Left lung (tissue), 10 donors: ENCODE data around the gene PPP3R2. TPM values are rescaled to one million over a fixed set of nuclear protein-coding genes. Genes with fewer than 3 reads are reported as not detected.

Source experiments
- ATAC-seq: fragments of 200-7000 bp; cut with Tn5 transposase; one replicate; pipeline ENCODE4 v1.9.1; 2020; ENCODE audit warnings: moderate library complexity
- DNase-seq, 4 donors: peaks; one replicate each; pipeline ENCODE4 v3.0.0-alpha.2; 2013 to 2020
- H3K27ac ChIP-seq, 2 donors: fragments of 200-600 bp; sonication (generic) in 1 of 2; one replicate each; pipeline versions ENCODE4 v1.5.0 to v1.8.0; 2020 to 2021
- H3K27me3 ChIP-seq, 2 donors: fragments of 200-600 bp; sonication (generic) in 1 of 2; one replicate each; pipeline versions ENCODE4 v1.5.0 to v1.8.0; 2020 to 2021
- H3K36me3 ChIP-seq, 2 donors: fragments of 200-600 bp; sonication (generic) in 1 of 2; one replicate each; pipeline versions ENCODE4 v1.5.0 to v1.8.0; 2020 to 2021
- H3K4me1 ChIP-seq, 2 donors: fragments of 200-600 bp; one replicate each; pipeline ENCODE4 v1.8.0; 2021
- H3K4me3 ChIP-seq, 2 donors: fragments of 200-600 bp; sonication (generic) in 1 of 2; one replicate each; pipeline versions ENCODE4 v1.5.0 to v1.8.0; 2020 to 2021; ENCODE audit warnings: mild to moderate bottlenecking in 1 of 2
- H3K9me3 ChIP-seq, 2 donors: fragments of 200-600 bp; sonication (generic) in 1 of 2; one replicate each; pipeline versions ENCODE4 v1.5.0 to v1.8.0; 2020 to 2021
- intact Hi-C, 2 donors: fragments of 100-400 bp; cut with DNase I; formaldehyde crosslinking; loops; one replicate each; pipeline versions ENCODE4 v1.11.2 to v1.14.2; 2022
- polyA plus RNA-seq, 6 donors: library from polyadenylated mRNA; unstranded; fragments of 120-200 nt; gene quantifications; one replicate each; pipeline ENCODE4 v1.2.1, GENCODE V29; 2013; ENCODE audit not compliant: insufficient read length in 6 of 6
- total RNA-seq, 2 donors: library from RNA; stranded (reverse); fragmentation: NEBNext Ultra II Directional; extraction: Animal tissue kit (Norgen Biotek cat#: 25700); gene quantifications; one replicate each; pipeline ENCODE4 v1.2.1, GENCODE V29; 2021
- TF ChIP-seq, protein P1 (sequence below), 2 donors: fragments of 200-600 bp; sonication (generic) in 1 of 2; IDR thresholded peaks; one replicate each; pipeline versions ENCODE4 v1.5.0 to v1.8.0; 2021; ENCODE audit warnings: antibody characterized with exemption in 2 of 2
- donor health status: DM: no; HTN: yes; CAD: no.
- donor health status: DM: no; HTN: no; CAD: no.

PPP3R2 gene
- total and polyA plus RNA-seq, 8 donors = 0.07 TPM; not detected in 7

DNA sequence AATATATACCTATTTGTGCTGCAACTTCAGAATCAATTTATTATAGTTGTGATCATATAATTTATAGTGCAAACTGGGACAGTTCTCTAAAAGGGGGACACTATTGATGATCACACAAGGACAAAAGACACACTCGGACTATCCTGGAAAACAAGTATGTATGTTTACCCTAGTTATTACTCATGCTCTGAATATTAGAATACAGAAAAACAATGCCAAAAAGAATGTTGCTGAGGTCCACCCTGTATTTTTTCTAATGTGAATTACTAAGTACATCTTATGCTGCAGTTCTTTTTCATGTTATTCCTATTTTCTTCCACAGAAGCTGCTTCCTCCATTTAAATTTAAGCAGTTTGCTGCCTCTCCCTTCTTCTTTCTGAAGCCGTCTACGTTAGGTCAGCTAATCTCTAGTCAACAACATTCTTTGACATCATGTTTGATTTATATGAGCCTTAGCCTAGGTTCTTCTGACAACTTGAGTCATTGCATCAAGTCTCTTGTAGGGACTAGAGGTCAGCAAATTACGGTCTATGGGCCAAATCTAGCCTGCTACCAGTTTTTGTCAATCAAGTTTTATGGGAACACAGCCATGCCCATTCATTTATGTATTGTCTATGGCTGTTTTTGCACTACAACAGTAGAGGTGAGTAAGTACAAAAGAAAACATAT, 40.1 kb upstream of the PPP3R2 start:
- Histone ChIP-seq H3K27ac (no peak overlapping the region), H3K4me3 (no peak overlapping the region), H3K9me3 (no peaks in the 10 kb centered on the region), H3K27me3 (no peaks in the 10 kb centered on the region), H3K4me1 (no peaks in the 10 kb centered on the region), H3K36me3 (no peaks in the 10 kb centered on the region)
- intact Hi-C loops = no loop called here
- ATAC-seq (no peak), DNase-seq (no peak)
- TF ChIP-seq, protein P1, sequence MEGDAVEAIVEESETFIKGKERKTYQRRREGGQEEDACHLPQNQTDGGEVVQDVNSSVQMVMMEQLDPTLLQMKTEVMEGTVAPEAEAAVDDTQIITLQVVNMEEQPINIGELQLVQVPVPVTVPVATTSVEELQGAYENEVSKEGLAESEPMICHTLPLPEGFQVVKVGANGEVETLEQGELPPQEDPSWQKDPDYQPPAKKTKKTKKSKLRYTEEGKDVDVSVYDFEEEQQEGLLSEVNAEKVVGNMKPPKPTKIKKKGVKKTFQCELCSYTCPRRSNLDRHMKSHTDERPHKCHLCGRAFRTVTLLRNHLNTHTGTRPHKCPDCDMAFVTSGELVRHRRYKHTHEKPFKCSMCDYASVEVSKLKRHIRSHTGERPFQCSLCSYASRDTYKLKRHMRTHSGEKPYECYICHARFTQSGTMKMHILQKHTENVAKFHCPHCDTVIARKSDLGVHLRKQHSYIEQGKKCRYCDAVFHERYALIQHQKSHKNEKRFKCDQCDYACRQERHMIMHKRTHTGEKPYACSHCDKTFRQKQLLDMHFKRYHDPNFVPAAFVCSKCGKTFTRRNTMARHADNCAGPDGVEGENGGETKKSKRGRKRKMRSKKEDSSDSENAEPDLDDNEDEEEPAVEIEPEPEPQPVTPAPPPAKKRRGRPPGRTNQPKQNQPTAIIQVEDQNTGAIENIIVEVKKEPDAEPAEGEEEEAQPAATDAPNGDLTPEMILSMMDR (IDR thresholded peaks at IDR 0.05) = no peak

DNA sequence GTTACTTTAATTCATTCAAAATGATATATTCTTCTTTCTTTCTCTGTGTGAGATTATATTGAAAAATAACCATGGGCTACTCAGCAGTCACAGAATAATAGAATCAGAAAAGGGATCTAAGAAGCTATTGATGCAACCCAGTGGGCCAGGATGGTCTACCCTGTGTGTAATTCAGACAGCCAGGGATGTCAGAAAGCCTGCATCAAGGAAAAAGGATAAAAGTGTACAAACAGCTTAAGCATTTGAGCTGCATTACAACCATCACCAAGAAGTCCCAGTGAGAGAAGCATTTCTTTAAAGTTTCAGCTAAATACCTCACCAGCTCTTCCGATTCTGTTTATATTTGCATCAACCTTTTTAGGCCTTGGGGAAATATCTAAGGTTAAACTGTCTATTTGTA, 37.8 kb upstream of the PPP3R2 start:
- DNase-seq = no peak
- TF ChIP-seq, protein P1 (IDR thresholded peaks at IDR 0.05) = no peak
- H3K4me3 ChIP-seq = no peak overlapping the region
- ATAC-seq = no peak
- no peaks in the 10 kb centered on the region for H3K4me1 ChIP-seq
- H3K27ac ChIP-seq = no peak overlapping the region
- no peaks in the 10 kb centered on the region for H3K27me3 ChIP-seq
- intact Hi-C loops = no loop called here
- no peaks in the 10 kb centered on the region for H3K36me3 ChIP-seq
- H3K9me3 ChIP-seq = no peaks in the 10 kb centered on the region

DNA sequence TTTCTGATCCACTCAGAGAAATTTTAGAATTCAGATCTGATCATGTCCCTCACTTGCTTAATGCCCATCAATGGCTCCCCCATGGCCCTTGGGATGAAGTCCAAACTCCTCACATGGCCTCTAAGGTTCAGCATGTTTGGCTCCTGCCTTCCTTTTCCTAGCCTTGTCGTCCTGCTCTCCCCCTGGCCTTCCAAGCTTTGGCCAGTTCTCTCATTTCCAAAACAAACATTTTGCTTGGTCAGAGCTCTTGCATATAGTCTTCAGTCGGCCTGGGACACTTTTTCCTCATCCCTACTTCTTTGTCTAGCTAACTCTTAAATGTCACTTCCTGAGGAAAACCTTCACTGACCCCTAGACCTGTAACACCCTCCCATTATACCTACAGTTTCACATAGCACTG, 37.1 kb upstream of the PPP3R2 start:
- intact Hi-C loops = no loop called here
- no peaks in the 10 kb centered on the region for H3K4me1 ChIP-seq
- no peaks in the 10 kb centered on the region for H3K9me3 ChIP-seq
- H3K36me3 ChIP-seq = no peaks in the 10 kb centered on the region
- H3K27me3 ChIP-seq = no peaks in the 10 kb centered on the region
- TF ChIP-seq, protein P1 (IDR thresholded peaks at IDR 0.05) = no peak
- H3K27ac ChIP-seq = no peak overlapping the region
- H3K4me3 ChIP-seq = no peak overlapping the region
- DNase-seq (no peak), ATAC-seq (no peak)

DNA sequence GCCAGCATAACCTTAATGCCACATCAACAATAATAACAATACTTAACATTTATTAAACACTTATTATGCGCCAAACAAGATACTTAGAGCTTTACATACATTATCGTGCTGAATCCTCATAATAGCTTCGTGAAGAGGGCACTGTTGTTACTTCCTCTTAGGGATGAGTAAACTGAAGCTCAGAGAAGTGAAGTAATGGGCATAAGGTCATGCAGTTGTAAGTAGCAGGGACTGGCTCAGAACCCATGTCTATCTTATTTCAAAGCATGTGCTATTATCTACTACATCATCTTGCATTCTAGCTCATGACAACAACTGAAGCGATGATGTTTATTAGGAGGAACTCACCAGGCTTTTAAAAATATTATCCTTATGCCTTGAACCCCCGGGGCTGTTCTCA, 34.9 kb upstream of the PPP3R2 start:
- ATAC-seq = no peak
- Histone ChIP-seq H3K27ac (no peak overlapping the region), H3K9me3 (no peaks in the 10 kb centered on the region), H3K36me3 (no peaks in the 10 kb centered on the region), H3K27me3 (no peaks in the 10 kb centered on the region), H3K4me3 (no peak overlapping the region), H3K4me1 (no peaks in the 10 kb centered on the region)
- intact Hi-C loops = no loop called here
- TF ChIP-seq, protein P1 (IDR thresholded peaks at IDR 0.05) = no peak
- DNase-seq = no peak

DNA sequence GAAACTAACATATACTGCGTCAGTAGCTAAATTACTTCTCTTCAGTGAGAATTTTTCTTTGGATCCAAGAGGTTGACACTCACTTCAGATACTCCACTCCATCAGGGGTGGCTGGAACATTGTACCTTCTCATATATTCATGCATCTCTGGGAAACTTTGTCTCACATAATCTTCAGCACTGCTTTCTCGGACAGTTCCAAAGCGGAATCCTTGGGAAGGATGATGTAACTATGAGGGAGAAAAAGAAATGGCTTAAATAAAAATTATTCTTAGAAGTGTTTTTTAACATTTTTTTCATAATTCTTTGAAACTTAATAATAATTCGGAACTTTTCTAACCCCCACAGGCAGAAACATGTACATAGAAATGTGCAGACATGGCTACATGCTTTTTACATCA, 33.4 kb upstream of the PPP3R2 start:
- H3K27me3 ChIP-seq = no peaks in the 10 kb centered on the region
- ATAC-seq = no peak
- H3K4me1 ChIP-seq = no peaks in the 10 kb centered on the region
- TF ChIP-seq, protein P1 (IDR thresholded peaks at IDR 0.05) = no peak
- H3K4me3 ChIP-seq = no peak overlapping the region
- no peaks in the 10 kb centered on the region for H3K36me3 ChIP-seq
- H3K27ac ChIP-seq = no peak overlapping the region
- DNase-seq = peak in 1 of 4 donors; percentile 29
- intact Hi-C loops = no loop called here
- no peaks in the 10 kb centered on the region for H3K9me3 ChIP-seq
